HepG2 (cell line): ENCODE data around the gene CSK. TPM values are rescaled to one million over a fixed set of nuclear protein-coding genes. Genes with fewer than 3 reads are reported as not detected.

Source experiments
- ATAC-seq: fragments of 200-7000 bp; cut with Tn5 transposase; 3 replicates; pipeline ENCODE4 v1.9.1; 2020; ENCODE audit warnings: mild to moderate bottlenecking, moderate library complexity
- BruUV-seq: library from RNA; stranded (reverse); fragments of 400-500 nt; replicated peaks from 2 replicates; lab custom pipeline; 2021; lab: Mats Ljungman, UMichigan
- CTCF ChIA-PET: fragments of 300-600 bp; formaldehyde crosslinking; extraction: SDS; loops from one replicate; lab custom pipeline; 2021; ENCODE audit warnings: low total read pairs, inconsistent platforms, low intra/inter-chr PET ratio; lab: Yijun Ruan, JAX
- POLR2A ChIA-PET: fragments of 350-600 bp; sonication (Branson Sonifier 250); formaldehyde crosslinking; loops from one replicate; lab custom pipeline; 2020; ENCODE audit warnings: antibody characterized with exemption, inconsistent platforms; lab: Yijun Ruan, JAX
- DNase-seq: peaks from one replicate; pipeline ENCODE4 v3.0.0-alpha.2; 2015; ENCODE audit warnings: low spot score
- FAIRE-seq: peaks from 3 replicates; lab custom pipeline; 2011; peaks lifted over from hg19 to GRCh38; lab: Jason Lieb, UNC
- H2AFZ ChIP-seq: one replicate; pipeline ENCODE4 v1.6.1; 2011; ENCODE audit warnings: low read length, inconsistent platforms
- H3K27ac ChIP-seq: fragments of 300-600 bp; 3 replicates; pipeline ENCODE4 v1.8.0; 2011; ENCODE audit warnings: mixed run types, mild to moderate bottlenecking, mixed read lengths, low read length, inconsistent platforms; ENCODE audit not compliant: insufficient read depth; ENCODE audit errors: extremely low read length
- H3K27me3 ChIP-seq, 2 experiments: fragments of 200-600 bp in 1 of 2; 2 replicates in 1 of 2; 3 replicates in 1 of 2; pipeline versions ENCODE4 v1.6.0 to v1.8.0; 2011; ENCODE audit warnings: low read length in 2 of 2, mild to moderate bottlenecking in 2 of 2, moderate library complexity in 2 of 2, inconsistent platforms in 1 of 2; ENCODE audit not compliant: insufficient read depth in 2 of 2, control insufficient read depth in 1 of 2
- H3K36me3 ChIP-seq, 2 experiments: fragments of 200-600 bp in 1 of 2; replicated peaks in 1 of 2; 2 replicates in 1 of 2; 3 replicates in 1 of 2; pipeline versions ENCODE4 v1.5.1 to v1.8.0; 2011; ENCODE audit warnings: low read length in 2 of 2, inconsistent platforms in 1 of 2; ENCODE audit not compliant: insufficient read depth in 2 of 2, control insufficient read depth in 1 of 2
- H3K4me1 ChIP-seq: 2 replicates; pipeline ENCODE4 v1.5.1; 2012; ENCODE audit warnings: low read length, inconsistent platforms; ENCODE audit not compliant: insufficient read depth
- H3K4me2 ChIP-seq: 2 replicates; pipeline ENCODE4 v1.6.0; 2011; ENCODE audit warnings: low read depth, low read length, inconsistent platforms
- H3K4me3 ChIP-seq, 3 experiments: fragments of 200-600 bp in 1 of 3; sonication (generic), shearing (Covaris generic) in 1 of 3; replicated peaks in 1 of 3; 2 replicates each; pipeline ENCODE4 v1.5.1; 2011 to 2016; ENCODE audit warnings: low read length in 3 of 3, inconsistent platforms in 2 of 3, low read depth in 2 of 3, mild to moderate bottlenecking in 2 of 3, control low read depth in 1 of 3, mixed read lengths in 1 of 3; ENCODE audit not compliant: insufficient read depth in 1 of 3
- H3K79me2 ChIP-seq: one replicate; pipeline ENCODE4 v1.6.1; 2011; ENCODE audit warnings: low read length, inconsistent platforms; ENCODE audit not compliant: insufficient read depth
- H3K9ac ChIP-seq: 2 replicates; pipeline ENCODE4 v1.6.0; 2011; ENCODE audit warnings: mild to moderate bottlenecking, low read depth, low read length, inconsistent platforms; ENCODE audit not compliant: insufficient read depth
- H3K9me3 ChIP-seq: 2 replicates; pipeline ENCODE4 v1.5.1; 2012; ENCODE audit warnings: mild to moderate bottlenecking, low read length
- H4K20me1 ChIP-seq: 2 replicates; pipeline ENCODE4 v1.6.0; 2011; ENCODE audit warnings: inconsistent platforms, mild to moderate bottlenecking, low read length, moderate library complexity; ENCODE audit not compliant: insufficient read depth
- ZNF768 ChIP-seq: sonication (generic); formaldehyde crosslinking; IDR thresholded peaks from 2 replicates; pipeline ENCODE4 v1.4.0; 2020; ENCODE audit warnings: missing genetic modification reagents
- WGBS: methylation state at CpG from one replicate; pipeline ENCODE4 v1.1.6; 2017; ENCODE audit warnings: low lambda C conversion rate; 5-methylcytosine and 5-hydroxymethylcytosine counted together
- in situ Hi-C: cut with HindIII; loops from 2 replicates; pipeline ENCODE4 v1.10.0; 2017; ENCODE audit warnings: low pct_unique_long_range_greater_than_20kb; ENCODE audit not compliant: extremely low pct_ligation_motif_present
- intact Hi-C: fragments of 100-400 bp; cut with micrococcal nuclease; formaldehyde crosslinking; loops from one replicate; pipeline ENCODE4 v1.10.0; 2022; ENCODE audit not compliant: unreplicated experiment
- polyA plus RNA-seq, 8 experiments: library from polyadenylated mRNA; depleted of rRNA in 3 of 8; stranded (reverse) in 7 of 8; unstranded in 1 of 8; fragments of >200 nt; fragmentation: Illumina TruSeq in 4 of 8; extraction: Trizol in 4 of 8; gene quantifications; 2 replicates each; pipeline versions ENCODE4 v1.2.1 to v1.2.3, GENCODE V29; 2011 to 2016; ENCODE audit warnings: low read depth in 4 of 8, missing spikeins in 1 of 8, mixed read lengths in 1 of 8; ENCODE audit not compliant: insufficient read depth in 1 of 8
- total RNA-seq, 5 experiments: library from RNA; depleted of rRNA; stranded (reverse); fragments of >200 nt; fragmentation: Illumina TruSeq; extraction: Trizol; gene quantifications; 2 replicates each; pipeline ENCODE4 v1.2.3, GENCODE V29; 2016; ENCODE audit warnings: low read depth in 1 of 5
- TF ChIP-seq, protein P1 (sequence below): IDR thresholded peaks from 2 replicates; pipeline ENCODE4 v1.6.1; 2016; ENCODE audit warnings: low read depth, control low read depth

Gene CSK
- total and polyA plus RNA-seq, 2 of the 13 experiments (the other 11 are each of a cell fraction or from before 2014, with no cell fraction given) = 12.5 to 21.3 TPM

DNA sequence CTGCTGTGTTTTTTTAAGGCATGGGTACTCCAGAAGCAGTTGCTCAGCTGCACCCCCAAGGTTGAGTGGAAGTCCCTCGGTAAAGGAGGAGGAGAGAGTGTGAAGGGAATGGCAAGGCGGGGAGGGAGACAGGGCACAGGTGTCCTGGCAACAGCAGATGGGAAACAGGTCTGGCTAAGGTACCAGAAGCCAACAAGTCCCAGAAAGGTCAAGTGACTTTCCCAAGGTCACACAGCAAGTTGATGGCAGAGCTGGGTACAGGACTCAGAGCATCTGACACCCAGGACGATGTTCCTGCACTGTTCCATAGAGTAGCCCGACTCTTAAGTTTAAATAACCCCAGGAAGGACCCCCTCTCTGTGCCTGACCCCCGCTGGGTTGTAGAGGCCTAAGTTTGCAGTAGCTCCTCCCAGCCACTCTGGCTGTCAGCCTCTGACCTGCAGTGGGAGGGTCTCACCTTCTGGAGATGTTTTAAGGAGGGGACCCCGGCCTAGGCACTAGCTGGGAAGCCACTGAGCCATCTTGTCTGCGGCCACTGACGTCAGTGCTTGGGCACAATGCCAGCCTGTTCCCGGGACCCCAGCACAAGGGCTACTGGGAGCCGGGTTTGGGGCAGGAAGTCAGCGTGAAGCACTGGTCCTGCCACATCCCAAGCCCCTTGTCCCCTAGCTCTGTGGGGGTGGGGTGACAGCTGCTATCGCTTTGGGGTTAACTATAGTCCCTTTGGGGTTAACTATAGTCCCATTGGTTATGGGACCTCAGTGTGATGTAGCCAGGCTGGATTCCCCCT, 10.5 kb downstream of the CSK start:
- no peak for ATAC-seq
- no peak overlapping the region for H2AFZ ChIP-seq
- 100% methylated on average over 4 of the region's 12 CpGs for WGBS
- H3K27me3 ChIP-seq = no peaks in the 10 kb centered on the region
- no peak overlapping the region for H3K4me2 ChIP-seq
- no peak overlapping the region for H3K9ac ChIP-seq
- no peak overlapping the region for H3K4me3 ChIP-seq
- H4K20me1 ChIP-seq = peaks cover 27% of the 10 kb centered on the region; the same call in 1 of the 2 replicates
- peaks cover 8 to 16% of the 10 kb centered on the region in 2 experiments; a peak in 3 of 5 replicates for H3K36me3 ChIP-seq
- H3K9me3 ChIP-seq = no peaks in the 10 kb centered on the region
- no peak overlapping the region for H3K27ac ChIP-seq
- H3K79me2 ChIP-seq = peaks cover 27% of the 10 kb centered on the region
- TF ChIP-seq, protein P1, sequence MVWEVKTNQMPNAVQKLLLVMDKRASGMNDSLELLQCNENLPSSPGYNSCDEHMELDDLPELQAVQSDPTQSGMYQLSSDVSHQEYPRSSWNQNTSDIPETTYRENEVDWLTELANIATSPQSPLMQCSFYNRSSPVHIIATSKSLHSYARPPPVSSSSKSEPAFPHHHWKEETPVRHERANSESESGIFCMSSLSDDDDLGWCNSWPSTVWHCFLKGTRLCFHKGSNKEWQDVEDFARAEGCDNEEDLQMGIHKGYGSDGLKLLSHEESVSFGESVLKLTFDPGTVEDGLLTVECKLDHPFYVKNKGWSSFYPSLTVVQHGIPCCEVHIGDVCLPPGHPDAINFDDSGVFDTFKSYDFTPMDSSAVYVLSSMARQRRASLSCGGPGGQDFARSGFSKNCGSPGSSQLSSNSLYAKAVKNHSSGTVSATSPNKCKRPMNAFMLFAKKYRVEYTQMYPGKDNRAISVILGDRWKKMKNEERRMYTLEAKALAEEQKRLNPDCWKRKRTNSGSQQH (CRISPR knock-in tag) = no peak
- peak; percentile 83 for TF ChIP-seq ZNF768 (CRISPR knock-in tag)
- no peak for FAIRE-seq
- CTCF ChIA-PET = no interaction called here
- POLR2A ChIA-PET = interaction anchor here (0.6 to 3.7 kb wide), 3 partner anchors 9 to 194 kb away, joined by 3 to 13 read pairs (median 5); no protein-coding TSS in a partner anchor
- DNase-seq = no peak
- H3K4me1 ChIP-seq = peaks cover 22% of the 10 kb centered on the region
- intact Hi-C loops = no loop called here
- BruUV-seq = no TSS peak
- in situ Hi-C loops = no loop called here
